Embryonic facial prominence (tissue), 1 donor: ENCODE data around the gene TAB3.
"Not testable (repeated sequence)": the region's sequence is repeated elsewhere in the genome, so short reads cannot be mapped to it uniquely, and the experiment has no call there.

Experiments
- DNase-seq: peaks from one replicate; pipeline ENCODE4 v3.0.0-alpha.2; 2016; ENCODE audit errors: extremely low spot score

TAB3 gene

GRCh38 chrX:30819080-30819479 lies 70.0 kb downstream of the TAB3 start:
- DNase-seq, result no peak

- no peak for DNase-seq
Measured at GRCh38 chrX:30816079-30816478, 73.0 kb downstream of the TAB3 start.

GRCh38 chrX:30814978-30815377 lies 74.1 kb downstream of the TAB3 start:
- no peak for DNase-seq

- no peak for DNase-seq
Measured at GRCh38 chrX:30812326-30812725, 76.7 kb downstream of the TAB3 start.

GRCh38 chrX:30806187-30806728 lies 82.8 kb downstream of the TAB3 start:
- no peak for DNase-seq

GRCh38 chrX:30804462-30804861 lies 84.6 kb downstream of the TAB3 start:
- no peak for DNase-seq

GRCh38 chrX:30800901-30801300 lies 88.2 kb downstream of the TAB3 start:
- no peak for DNase-seq

GRCh38 chrX:30799327-30799726 lies 89.7 kb downstream of the TAB3 start:
- no peak for DNase-seq

- DNase-seq, result no peak
Measured at GRCh38 chrX:30798810-30799209, 90.2 kb downstream of the TAB3 start.

- DNase-seq, result not testable (repeated sequence)
Measured at GRCh38 chrX:30797301-30797700, 91.8 kb downstream of the TAB3 start.

- no peak for DNase-seq
Measured at GRCh38 chrX:30795981-30796958, 92.8 kb downstream of the TAB3 start.

- DNase-seq, result no peak
Measured at GRCh38 chrX:30794497-30794896, 94.6 kb downstream of the TAB3 start.

GRCh38 chrX:30793767-30794103 lies 95.3 kb downstream of the TAB3 start:
- DNase-seq, result no peak

- no peak for DNase-seq
Measured at GRCh38 chrX:30793075-30793766, 95.8 kb downstream of the TAB3 start.

GRCh38 chrX:30791296-30792278 lies 97.5 kb downstream of the TAB3 start:
- DNase-seq, result no peak

GRCh38 chrX:30787012-30787411 lies 102.0 kb downstream of the TAB3 start:
- no peak for DNase-seq

GRCh38 chrX:30786374-30786773 lies 102.7 kb downstream of the TAB3 start:
- no peak for DNase-seq

GRCh38 chrX:30781711-30782444 lies 107.2 kb downstream of the TAB3 start:
- no peak for DNase-seq

- no peak for DNase-seq
Measured at GRCh38 chrX:30779453-30780030, 109.5 kb downstream of the TAB3 start.

- no peak for DNase-seq
Measured at GRCh38 chrX:30777575-30777974, 111.5 kb downstream of the TAB3 start.
